ENCODE data around the gene CD1E. TPM values are rescaled to one million over a fixed set of nuclear protein-coding genes. Genes with fewer than 3 reads are reported as not detected.

CD1E gene
- polyA plus RNA-seq, 2 of the 4 experiments (the other 2 are of a cell fraction), result not detected

DNA sequence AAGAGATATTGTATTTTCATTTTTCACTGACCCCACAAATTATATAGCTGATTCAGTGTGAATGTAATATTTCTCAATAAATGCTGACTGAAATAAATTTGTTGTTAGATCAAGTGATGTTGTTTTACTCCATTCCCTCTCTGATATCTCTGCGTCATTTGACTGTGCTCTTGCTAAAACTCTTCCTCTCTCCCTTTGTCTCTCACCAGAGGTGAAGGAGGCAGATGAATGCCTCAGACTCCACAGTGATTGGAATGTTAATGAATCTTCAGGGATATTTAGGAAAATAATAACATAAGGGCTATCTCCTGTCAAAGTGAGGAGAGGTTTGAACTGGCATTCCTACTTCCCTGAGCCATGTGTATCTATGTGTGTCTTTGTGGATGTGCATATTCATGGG lies 3.7 kb downstream of the CD1E start:
- Histone ChIP-seq H3K9me3 (no peaks in the 10 kb centered on the region), H3K4me2 (no peak overlapping the region), H3K27ac (no peak overlapping the region), H3K4me3 (no peak overlapping the region), H3K4me1 (no peaks in the 10 kb centered on the region)
- TF ChIP-seq MAFK (IDR thresholded peaks at IDR 0.05; ENCODE audit: partially characterized antibody), result no peak
- no peak for TF ChIP-seq EHMT2 (IDR thresholded peaks at IDR 0.05; ENCODE audit: low read depth)
- no peak for TF ChIP-seq MYC (IDR thresholded peaks at IDR 0.05; ENCODE audit: borderline replicate concordance, low read length)
- TF ChIP-seq CHD2 (IDR thresholded peaks at IDR 0.05; ENCODE audit: low read length, partially characterized antibody), result no peak
- no peak for TF ChIP-seq POLR2A (IDR thresholded peaks at IDR 0.05; ENCODE audit: low read length)
- TF ChIP-seq HOXA7 (CRISPR knock-in tag; IDR thresholded peaks at IDR 0.05), result no peak
- TF ChIP-seq, protein P1, sequence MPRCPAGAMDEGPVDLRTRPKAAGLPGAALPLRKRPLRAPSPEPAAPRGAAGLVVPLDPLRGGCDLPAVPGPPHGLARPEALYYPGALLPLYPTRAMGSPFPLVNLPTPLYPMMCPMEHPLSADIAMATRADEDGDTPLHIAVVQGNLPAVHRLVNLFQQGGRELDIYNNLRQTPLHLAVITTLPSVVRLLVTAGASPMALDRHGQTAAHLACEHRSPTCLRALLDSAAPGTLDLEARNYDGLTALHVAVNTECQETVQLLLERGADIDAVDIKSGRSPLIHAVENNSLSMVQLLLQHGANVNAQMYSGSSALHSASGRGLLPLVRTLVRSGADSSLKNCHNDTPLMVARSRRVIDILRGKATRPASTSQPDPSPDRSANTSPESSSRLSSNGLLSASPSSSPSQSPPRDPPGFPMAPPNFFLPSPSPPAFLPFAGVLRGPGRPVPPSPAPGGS (IDR thresholded peaks at IDR 0.05), result no peak
- TF ChIP-seq ZNF302 (CRISPR knock-in tag; IDR thresholded peaks at IDR 0.05), result no peak
- no peak for TF ChIP-seq NPAS2 (CRISPR knock-in tag; IDR thresholded peaks at IDR 0.05; ENCODE audit: borderline replicate concordance)
- FAIRE-seq, result no peak
- ChIA-PET POLR2A (no interaction called here), CTCF (no interaction called here)
- no peak for ATAC-seq
- 44% methylated on average over 1 of the region's 1 CpG for WGBS (ENCODE audit: missing lambda C conversion rate)
- no peak for DNase-seq (ENCODE audit: low read depth in 1 of 2, low spot score in 1 of 2)

DNA sequence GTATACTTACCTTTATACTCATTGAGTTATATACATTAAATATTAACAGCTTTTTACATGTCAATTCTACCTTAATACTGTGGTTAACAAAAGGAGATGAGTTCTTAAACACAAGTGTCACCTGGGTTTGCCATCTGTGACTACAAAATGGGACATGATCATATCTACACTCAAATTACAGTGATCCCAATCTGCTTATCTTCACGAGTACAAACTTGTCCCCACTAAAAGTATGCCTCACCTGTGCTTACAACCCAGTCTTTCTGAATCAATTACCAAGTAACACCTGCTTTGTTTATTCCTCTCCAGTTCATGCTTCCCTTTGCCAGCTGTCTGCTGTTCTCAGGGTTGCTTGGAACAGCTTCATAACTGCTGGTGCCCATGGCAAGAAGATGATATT lies 8.8 kb downstream of the CD1E start:
- Histone ChIP-seq H3K27ac (no peak overlapping the region), H3K4me2 (no peak overlapping the region), H3K9me3 (no peaks in the 10 kb centered on the region), H3K4me1 (no peaks in the 10 kb centered on the region), H3K4me3 (no peak overlapping the region)
- no peak for TF ChIP-seq EHF (CRISPR knock-in tag; IDR thresholded peaks at IDR 0.05)
- TF ChIP-seq CHD2 (IDR thresholded peaks at IDR 0.05; ENCODE audit: low read length, partially characterized antibody), result no peak
- no peak for TF ChIP-seq JUNB (IDR thresholded peaks at IDR 0.05)
- TF ChIP-seq FOSL2 (IDR thresholded peaks at IDR 0.05), result no peak
- TF ChIP-seq FOSL2 (CRISPR knock-in tag; IDR thresholded peaks at IDR 0.05), result no peak
- no peak for TF ChIP-seq POLR2A (IDR thresholded peaks at IDR 0.05; ENCODE audit: low read length)
- no peak for TF ChIP-seq ESRRA (IDR thresholded peaks at IDR 0.05; ENCODE audit: borderline replicate concordance, low read length)
- TF ChIP-seq, protein P2, sequence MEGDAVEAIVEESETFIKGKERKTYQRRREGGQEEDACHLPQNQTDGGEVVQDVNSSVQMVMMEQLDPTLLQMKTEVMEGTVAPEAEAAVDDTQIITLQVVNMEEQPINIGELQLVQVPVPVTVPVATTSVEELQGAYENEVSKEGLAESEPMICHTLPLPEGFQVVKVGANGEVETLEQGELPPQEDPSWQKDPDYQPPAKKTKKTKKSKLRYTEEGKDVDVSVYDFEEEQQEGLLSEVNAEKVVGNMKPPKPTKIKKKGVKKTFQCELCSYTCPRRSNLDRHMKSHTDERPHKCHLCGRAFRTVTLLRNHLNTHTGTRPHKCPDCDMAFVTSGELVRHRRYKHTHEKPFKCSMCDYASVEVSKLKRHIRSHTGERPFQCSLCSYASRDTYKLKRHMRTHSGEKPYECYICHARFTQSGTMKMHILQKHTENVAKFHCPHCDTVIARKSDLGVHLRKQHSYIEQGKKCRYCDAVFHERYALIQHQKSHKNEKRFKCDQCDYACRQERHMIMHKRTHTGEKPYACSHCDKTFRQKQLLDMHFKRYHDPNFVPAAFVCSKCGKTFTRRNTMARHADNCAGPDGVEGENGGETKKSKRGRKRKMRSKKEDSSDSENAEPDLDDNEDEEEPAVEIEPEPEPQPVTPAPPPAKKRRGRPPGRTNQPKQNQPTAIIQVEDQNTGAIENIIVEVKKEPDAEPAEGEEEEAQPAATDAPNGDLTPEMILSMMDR (IDR thresholded peaks at IDR 0.05), result no peak
- no peak for TF ChIP-seq CHD4 (IDR thresholded peaks at IDR 0.05; ENCODE audit: borderline replicate concordance)
- TF ChIP-seq TP53 (CRISPR knock-in tag; IDR thresholded peaks at IDR 0.05), result no peak
- no peak for TF ChIP-seq NR3C1 (IDR thresholded peaks at IDR 0.05)
- TF ChIP-seq RFX5 (IDR thresholded peaks at IDR 0.05), result no peak
- TF ChIP-seq POLR2AphosphoS2 (conservative IDR thresholded peaks at IDR 0.05; ENCODE audit: low read length), result no peak
- TF ChIP-seq, protein P3, sequence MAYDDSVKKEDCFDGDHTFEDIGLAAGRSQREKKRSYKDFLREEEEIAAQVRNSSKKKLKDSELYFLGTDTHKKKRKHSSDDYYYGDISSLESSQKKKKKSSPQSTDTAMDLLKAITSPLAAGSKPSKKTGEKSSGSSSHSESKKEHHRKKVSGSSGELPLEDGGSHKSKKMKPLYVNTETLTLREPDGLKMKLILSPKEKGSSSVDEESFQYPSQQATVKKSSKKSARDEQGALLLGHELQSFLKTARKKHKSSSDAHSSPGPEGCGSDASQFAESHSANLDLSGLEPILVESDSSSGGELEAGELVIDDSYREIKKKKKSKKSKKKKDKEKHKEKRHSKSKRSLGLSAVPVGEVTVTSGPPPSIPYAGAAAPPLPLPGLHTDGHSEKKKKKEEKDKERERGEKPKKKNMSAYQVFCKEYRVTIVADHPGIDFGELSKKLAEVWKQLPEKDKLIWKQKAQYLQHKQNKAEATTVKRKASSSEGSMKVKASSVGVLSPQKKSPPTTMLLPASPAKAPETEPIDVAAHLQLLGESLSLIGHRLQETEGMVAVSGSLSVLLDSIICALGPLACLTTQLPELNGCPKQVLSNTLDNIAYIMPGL (CRISPR knock-in tag; IDR thresholded peaks at IDR 0.05; ENCODE audit: borderline replicate concordance), result no peak
- WGBS (ENCODE audit: missing lambda C conversion rate), result 0% methylated on average over 1 of the region's 1 CpG
- ATAC-seq (no peak), DNase-seq (ENCODE audit: low read depth in 1 of 2, low spot score in 1 of 2) (no peak), FAIRE-seq (no peak)
- ChIA-PET CTCF (no interaction called here), POLR2A (no interaction called here)

DNA sequence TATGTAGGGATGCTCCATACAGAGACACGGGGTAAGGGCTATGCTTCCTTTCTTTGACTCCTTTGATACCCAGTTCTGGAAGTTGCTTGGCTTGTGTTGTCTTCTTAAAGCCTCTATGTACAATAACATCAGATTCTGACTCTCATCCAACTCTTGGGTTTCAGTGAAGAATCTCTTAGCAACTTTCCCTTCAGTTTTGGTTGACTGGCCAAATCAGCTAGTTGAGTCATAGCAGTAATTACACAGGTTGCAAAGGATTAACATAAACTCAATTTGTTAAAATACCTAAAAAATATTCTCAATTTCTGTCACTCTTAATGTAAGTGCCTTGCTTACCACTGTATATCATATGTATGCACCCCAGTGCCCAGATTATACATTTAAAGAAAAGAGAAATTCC lies 9.2 kb downstream of the CD1E start:
- POLR2A ChIA-PET, result no interaction called here

More for the DNA sequence above, 9.2 kb downstream of the CD1E start:
- TF ChIP-seq CHD2 (IDR thresholded peaks at IDR 0.05; ENCODE audit: low read length, partially characterized antibody), result no peak
- no peak for TF ChIP-seq ZNF302 (CRISPR knock-in tag; IDR thresholded peaks at IDR 0.05)
- no peak for TF ChIP-seq HOXB5 (CRISPR knock-in tag; IDR thresholded peaks at IDR 0.05)
- no peak for TF ChIP-seq HOXB13 (CRISPR knock-in tag; IDR thresholded peaks at IDR 0.05; ENCODE audit: low read depth)
- no peak for TF ChIP-seq JUN (IDR thresholded peaks at IDR 0.05)
- TF ChIP-seq HOXA7 (CRISPR knock-in tag; IDR thresholded peaks at IDR 0.05), result no peak
- FAIRE-seq (no peak), DNase-seq (ENCODE audit: low read depth in 1 of 2, low spot score in 1 of 2) (no peak), ATAC-seq (no peak)
- 0% methylated on average over 1 of the region's 1 CpG for WGBS (ENCODE audit: missing lambda C conversion rate)
- no peak overlapping the region for H3K4me2 ChIP-seq
- no peaks in the 10 kb centered on the region for H3K4me1 ChIP-seq
- no peaks in the 10 kb centered on the region for H3K9me3 ChIP-seq
- no peak overlapping the region for H3K27ac ChIP-seq
- CTCF ChIA-PET, result no interaction called here
- H3K4me3 ChIP-seq, result no peak overlapping the region
